Daoy (cell line): ENCODE results near the gene C12orf42. TPM values are rescaled to one million over a fixed set of nuclear protein-coding genes. Genes with fewer than 3 reads are reported as not detected.

ENCODE experiments used
- DNase-seq: peaks from one replicate; pipeline ENCODE4 v3.0.0-alpha.2; 2015; ENCODE audit warnings: low read depth
- total RNA-seq: library from RNA; depleted of rRNA; stranded (reverse); fragments of >200 nt; shearing (Covaris generic); gene quantifications from 2 replicates; pipeline ENCODE4 v1.2.3, GENCODE V29; 2014; rRNA removed

C12orf42 gene
- total RNA-seq = not detected in 2 replicates

DNA sequence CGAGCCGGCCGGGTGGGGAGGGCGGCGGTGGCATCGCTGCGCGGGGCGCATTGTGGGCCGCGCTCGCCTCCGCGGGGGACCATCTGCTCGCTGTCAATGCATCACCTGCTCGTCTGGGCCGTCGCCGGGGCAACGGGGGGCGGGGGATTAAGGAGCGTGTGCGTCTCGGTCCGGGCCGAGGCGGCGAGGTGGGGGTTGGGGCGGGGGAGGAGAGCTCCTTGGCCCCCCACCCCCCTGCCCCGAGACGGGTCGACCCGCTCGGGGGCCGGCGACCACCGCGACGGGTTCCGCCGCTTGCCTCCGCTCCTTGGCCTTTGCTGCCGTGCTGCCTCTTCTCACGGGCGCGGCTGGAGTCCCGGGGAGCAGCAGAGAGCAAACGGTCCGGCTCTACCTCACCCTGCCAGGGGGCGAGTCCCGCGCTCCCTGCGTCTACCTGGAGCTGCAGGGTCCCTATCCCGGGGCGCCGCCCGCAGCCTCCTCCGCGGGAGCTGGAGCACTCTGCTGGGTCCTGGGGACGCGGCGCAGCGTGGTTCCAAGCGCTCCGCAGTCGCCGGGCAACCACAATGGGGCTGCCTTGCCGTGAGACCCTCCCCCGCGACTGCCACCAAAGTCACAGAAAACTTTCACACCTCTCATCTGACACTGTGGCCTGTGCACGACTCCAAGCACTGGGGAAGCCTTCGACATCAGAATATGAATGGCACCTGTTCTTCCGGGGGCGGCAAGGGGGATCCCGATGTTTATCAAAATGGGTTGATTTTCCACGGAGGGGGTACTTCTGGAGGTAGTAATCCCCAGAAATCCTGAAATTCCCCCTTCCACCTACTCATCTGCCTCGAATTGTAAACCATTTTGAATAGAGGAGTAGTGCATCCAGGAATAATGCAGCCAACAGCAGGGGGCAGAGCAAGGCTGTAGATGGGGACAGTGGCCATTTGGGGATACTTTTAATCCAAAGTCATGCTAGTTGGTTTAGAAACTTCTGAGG lies at the start of gene C12orf42:
Gene C12orf42 (minus strand): TSS at position 500 of the 988 bp plus-strand sequence. CDS start 17,542 bp downstream, outside the sequence.
- DNase-seq = peak; percentile 64

DNA sequence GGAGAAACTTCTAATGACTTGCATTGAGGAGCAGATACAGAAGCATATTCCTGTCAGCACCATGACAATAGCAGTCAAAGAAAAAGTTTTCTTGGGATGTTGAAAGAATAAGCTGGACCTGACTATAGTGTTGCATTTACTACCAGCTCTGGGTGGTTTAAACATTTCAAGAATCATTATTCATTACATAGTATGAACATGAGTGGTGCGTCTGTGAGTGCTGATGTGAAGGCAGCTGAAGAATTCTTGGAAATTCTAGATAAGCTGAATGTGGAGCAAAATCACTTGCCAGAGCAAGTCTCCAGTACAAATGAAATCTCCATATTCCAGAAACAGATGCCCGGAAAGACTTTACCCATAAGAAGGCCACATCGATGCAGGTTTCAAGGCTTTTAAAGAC lies 46.3 kb upstream of the C12orf42 start:
- DNase-seq = no peak

DNA sequence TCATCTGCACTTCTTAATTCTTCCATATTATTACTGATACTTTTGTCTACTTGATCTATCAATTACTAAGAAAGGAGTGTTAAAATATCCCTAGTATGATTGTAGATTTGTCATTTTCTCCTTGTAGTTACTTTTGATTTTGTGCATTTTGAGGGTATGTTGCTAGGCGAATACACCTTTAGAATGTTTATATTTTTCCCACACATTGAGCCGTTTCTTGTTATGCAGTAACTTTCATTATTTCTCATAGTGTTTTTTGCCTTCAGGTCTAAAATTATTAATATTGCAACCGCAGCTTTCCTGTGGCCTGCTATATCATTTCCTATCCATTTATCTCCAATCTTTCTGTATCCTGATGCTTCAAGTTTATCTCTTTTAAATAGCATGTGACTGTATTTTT lies 44.6 kb upstream of the C12orf42 start:
- DNase-seq = no peak

DNA sequence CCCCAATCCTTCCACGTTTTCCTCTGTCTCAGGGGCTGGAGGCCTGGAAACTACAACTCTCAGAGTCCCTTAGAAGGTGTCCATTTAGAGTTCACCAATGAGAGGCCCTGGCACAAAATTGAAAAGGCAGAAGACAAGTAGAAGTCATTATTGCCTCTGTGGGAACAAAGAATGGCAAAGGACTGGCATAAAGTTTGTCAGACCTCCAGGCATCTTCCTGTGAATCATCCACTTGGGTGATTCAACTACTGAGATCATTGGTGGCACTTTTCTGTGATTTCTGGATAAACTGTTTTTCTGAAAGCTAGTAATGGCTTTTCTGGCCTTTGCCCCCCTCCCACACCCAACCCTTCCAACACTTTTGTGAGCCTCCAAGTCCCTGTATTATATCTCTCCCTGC lies 42.6 kb upstream of the C12orf42 start:
- peak; percentile 63 for DNase-seq

DNA sequence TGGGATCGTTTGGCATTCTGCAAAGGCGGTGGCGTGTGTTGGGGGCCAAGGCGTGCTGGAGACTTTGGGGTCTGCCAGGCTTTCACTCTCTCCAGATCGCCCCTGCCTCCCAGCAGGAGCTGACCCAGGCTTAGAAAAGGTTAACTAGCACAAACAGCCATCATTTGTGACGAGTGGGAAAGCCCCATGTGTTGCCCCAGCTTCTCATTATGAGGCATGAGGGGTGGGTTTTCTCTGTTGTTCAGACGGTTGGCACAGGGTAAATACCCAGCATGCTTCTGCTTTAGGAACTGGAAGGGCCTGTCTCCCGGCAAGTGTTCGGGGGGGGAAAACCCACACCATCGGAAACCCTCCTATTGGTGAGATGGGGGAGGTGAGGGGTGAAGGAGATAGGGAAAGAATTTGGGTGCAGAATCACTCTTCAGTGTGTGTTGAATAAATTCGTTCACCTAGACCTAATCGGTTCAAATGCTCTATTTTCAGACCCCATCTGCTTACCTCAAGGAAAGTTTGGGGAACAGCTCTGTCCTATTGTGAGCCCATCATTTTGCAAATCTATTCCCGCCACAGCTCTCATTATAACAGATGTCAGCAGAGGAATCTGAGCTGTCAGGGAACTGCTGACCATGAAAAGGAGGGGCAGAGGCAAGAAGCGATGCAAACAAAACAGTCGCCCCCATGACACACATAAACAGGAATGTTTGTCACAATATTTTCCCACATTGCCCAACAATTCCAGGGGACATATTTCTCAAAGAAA lies 34.7 kb upstream of the C12orf42 start:
- DNase-seq = no peak

DNA sequence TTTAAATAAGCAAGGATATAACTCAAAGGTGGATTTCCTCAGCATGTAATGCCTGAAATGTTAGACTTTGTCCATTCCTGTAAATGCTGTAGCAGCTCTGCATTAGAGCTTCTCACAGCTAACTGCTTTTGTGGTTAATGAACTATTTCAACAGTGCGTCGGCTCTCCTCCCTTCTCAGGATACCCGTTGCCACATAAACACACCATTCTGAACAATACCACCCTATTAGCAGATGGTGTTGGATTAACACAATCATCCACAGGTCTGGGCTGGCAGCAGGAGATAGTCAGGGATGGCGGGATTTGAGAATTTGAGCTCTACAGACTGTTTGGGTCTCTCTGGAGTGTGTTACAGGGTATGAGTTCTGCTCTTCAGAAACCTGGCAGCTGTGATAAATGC lies 33.5 kb upstream of the C12orf42 start:
- no peak for DNase-seq

DNA sequence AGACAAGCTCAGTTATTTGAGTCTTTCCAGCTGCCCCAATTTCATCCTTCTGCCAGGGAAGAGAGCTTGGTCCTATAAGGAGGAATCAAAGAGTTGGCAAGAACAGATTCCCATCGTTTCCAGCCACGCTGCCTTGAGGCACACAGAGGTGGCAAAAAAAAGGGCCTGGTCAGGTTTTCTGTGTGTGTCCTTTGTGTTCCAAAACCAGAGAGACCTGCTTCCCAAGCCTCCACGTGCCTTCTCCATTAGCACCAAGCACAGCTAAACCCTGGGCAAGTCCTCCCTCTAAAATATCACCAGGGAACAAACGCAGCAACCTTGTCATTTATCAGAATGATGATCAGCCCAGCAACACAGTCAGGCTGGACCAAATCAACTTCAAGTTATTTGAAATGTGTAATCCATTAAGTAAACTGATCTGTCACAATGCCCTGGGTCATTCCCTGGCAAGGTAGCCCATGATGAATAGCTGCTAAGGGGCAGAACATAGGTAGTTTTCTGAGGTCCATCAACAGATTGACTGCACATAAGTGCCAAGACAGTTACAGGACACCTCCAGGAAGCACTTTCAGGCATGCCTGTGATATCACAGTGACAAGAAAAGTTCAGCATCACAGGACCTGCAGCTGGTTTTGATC lies 28.6 kb upstream of the C12orf42 start:
- DNase-seq = no peak

DNA sequence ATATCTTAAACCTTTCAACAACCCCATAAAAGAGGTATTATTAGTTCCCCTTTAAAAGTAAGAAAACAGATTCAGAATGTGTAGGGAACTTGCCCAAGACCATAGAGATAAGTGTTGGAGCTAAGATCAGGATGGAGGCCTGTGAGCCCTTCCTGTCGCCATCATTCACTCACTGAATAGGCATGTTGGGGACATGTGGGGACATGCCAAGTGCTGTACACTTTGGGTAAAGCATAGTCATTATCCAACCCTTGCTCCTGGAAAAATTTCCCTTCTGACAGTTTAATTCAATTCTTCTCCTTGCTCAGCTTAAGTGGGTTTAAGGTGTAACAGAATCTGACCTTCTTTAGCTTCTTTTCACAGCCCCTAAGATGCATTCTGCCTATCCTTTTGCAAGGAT lies 28.0 kb upstream of the C12orf42 start:
- DNase-seq = no peak

DNA sequence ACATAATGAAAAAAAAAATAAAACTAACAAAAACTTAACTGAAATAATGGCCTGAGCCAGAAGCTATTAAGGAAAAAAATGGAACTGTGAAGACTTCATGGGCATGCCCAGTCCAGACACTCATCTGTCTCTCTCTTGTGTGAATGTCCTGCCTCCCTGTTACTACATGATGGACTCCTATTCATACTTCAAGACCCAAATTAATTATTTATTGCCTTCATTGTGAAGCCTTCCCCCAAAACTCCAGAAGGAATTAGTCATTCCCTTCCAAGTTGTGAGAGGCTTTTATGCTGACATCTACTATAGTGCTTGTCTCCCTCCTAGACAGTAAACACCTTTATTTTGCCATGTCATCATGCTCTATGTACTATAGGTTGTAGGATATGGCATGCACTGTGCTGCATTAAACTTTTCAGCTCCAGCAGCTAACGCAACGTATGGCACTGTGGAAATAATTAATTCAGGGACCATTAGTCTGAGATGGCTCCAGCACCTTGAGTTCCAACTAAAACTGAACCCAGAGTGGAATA lies 25.0 kb upstream of the C12orf42 start:
- DNase-seq = no peak

DNA sequence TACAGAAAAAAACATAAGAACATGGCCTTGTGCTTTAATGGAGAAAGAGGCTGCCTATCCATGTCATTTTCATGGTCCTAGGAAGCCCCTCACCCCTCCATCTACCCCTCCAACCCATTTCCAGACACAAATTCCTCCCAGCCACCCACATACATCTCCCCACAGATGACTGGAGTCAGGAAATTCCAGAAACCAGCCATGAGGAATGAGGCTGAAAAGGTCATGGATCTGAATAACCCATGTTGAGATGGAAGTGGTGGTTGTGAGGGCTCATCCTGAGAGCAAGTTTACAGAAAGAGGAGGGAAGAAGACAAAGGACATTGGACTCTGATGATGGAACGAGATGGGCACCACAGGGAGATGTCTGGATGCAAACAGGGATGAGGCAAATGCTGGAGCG lies 23.9 kb upstream of the C12orf42 start:
- no peak for DNase-seq

DNA sequence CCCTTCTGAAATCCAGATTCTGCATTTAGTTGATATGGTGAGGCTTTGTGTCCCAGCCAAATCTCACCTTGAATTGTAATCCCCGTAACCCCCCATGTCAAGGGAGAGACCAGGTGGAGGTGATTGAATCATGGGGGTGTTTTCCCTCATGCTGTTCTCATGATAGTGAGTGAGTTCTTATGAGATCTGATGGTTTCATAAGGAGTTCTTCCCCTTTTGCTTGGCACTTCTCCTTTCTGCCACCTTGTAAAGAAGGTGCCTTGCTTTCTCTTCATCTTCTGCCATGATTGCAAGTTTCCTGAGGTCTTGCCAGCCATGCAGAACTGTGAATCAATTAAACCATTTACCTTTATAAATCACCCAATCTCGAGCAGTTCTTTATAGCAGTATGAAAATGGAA lies 23.1 kb upstream of the C12orf42 start:
- no peak for DNase-seq

DNA sequence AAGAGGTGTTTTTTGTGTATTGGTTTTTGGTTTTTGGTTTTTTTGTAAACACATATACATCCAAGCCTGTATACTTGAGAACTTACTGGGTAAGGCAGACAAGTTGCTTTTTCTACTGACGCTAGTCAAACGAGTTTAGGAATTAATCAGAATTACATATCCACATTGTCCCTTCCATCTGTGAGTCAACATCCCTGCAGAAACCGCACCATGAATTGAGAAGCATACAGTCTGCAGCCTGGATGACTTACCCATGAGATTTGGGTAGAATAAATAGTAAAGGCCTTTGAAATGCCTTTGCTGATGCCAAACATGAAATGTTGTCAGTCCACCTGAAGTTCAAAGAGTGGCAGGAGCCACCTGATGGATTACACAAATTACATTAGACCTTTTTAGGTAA lies 21.4 kb upstream of the C12orf42 start:
- no peak for DNase-seq

DNA sequence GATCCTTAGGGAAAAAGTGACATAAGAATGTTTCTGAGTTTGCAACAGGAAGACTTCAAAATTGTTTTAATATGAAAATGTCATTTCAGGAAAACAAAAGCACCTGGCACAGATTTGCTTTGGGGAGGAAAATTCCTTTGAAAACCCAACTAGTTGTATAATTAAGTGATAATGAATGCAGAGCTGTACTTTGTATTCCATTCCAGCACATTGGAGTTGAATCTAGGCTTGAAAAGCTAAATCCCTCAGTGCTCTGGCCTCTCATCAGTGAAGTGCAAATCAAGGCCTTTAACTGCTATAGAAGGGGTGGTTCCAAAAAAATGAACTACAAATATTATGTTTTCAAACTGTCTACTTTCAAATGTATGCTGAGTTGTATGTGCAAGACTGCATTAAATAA lies 19.6 kb upstream of the C12orf42 start:
- no peak for DNase-seq

DNA sequence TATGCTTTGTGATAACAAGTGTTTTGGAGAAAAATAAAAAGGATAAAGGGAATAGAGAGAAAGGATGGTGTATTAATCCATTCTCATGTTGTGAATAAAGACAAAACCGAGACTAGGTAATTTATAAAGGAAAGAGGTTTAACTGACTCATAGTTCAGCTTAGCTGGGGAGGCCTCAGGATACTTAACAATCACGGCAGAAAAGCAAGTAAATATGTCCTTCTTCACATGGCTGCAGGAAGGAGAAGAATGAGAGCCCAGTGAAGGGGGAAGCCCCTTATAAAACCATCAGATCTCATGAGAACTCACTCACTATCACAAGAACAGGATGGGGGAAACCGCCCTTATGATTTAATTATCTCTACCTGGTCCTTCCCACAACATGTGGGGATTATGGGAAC lies 18.1 kb upstream of the C12orf42 start:
- no peak for DNase-seq

DNA sequence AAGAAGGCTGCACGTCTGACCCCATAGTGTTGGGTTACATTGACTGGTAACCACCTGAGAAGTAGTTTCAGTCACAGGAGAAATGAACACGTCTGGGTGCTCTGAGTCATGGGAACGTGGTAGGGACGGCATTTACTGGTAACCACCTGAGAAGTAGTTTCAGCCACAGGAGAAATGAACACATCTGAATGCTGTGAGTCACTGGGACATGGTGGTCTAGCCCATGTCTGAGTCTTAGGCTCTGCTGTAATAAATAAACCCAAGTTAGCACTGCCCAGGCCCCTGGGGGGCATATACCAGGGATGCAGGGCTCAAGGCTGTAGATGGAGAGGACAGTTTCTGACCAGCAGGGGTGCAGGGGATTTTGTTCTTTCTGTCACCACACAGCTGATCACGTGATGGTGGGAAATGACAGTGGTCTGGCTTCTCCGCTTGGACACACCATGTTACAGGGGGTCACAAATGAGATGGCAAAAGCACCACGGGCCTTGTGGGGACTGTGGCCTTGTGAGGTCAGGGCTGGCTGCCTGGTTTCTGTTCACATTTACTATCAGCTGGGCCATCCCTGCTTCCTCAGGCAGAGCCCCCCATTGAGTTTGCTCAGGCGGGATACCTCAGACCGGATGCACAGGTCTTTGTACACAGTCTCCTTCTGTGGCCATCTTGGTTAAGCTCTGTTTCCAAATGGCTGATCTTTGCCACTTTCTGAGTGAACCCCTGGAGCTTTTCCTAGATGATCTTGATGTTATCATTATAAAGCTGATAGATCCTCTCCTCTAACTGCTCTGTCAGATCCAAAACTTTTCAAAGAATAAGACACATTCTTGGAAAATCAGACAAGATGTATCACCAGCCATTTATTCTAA lies 9.8 kb upstream of the C12orf42 start:
- peak; percentile 79 for DNase-seq

DNA sequence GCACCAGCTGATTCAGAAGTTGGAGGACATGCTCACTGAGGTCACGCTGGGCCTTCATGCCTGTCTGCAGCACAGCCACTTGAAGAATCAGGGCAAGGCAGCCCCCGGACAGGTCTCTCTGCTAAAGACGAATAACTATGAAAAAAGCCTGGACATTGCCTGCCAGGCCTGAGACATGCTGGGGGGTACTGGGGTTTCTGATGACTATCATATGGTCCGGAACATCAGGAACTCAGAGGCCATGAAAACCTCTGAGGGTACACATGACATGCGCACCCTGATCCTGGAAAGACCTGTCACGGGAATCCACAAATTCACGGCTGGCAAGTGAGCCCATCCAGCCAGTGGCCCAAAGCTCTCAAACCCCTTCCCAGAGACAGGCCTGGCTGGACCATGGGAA lies 8.8 kb upstream of the C12orf42 start:
- DNase-seq = no peak

DNA sequence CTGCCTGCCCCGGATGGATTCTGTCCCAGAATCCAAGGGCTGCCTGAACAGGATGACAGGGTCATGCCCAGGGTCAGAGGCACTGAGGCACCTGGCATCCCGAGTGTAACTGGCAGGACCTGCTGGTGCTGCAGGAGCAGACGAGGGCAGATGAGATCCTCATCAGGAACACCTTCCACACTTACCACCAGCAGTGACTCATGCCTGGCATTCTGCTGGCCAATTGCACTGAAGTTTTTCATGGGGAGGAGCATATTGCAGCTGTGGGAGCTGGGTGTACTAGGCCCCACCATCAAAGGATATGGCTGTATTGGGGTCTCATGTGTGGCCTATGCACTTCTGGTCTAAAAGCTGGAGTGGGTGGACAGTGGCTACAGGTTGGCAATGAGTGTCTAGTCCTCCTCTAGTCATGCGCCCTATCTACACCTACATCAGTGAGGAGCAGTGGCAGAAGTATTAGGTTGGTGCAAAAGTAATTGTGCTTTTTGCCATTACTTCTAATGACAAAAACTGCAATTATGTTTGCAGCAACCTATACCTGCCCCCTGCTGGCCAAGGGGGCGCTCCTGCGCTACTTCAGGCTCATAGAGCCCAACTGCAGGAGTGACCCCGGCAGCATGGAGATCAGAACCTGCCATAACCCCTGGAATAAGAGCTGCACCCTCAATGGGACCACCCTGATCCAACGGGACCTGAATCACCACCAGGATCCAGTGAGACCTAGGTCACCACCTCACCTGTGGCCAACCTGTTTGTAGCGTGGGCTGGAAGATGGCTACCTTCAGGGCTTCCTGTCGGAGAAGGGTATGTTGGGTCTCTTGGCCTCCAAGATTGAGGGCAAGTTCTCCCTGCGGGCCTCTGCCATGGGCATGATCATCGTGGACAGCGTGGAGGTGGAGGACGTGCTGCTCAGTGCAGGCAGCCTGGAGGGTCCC lies 8.0 kb upstream of the C12orf42 start:
- DNase-seq = peak; percentile 27

DNA sequence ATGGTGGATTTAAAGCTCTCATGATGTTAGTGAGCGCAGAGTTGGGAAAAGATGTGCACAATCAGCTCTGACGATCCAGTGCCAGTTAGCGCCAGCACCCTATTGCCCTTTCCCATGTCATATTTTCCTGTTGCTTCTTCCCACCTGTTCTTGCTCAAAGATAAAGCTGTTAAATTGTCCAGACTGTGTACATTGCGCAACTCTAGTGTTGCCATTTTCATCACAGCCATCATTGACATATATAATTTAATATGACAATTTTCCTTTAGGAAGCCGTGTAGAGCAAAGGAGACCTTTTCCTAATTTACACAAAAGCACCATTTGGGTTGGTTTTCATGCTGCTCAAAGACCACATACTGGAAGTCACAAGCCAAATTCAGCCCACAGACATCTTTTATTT lies 5.7 kb upstream of the C12orf42 start:
- DNase-seq = no peak

DNA sequence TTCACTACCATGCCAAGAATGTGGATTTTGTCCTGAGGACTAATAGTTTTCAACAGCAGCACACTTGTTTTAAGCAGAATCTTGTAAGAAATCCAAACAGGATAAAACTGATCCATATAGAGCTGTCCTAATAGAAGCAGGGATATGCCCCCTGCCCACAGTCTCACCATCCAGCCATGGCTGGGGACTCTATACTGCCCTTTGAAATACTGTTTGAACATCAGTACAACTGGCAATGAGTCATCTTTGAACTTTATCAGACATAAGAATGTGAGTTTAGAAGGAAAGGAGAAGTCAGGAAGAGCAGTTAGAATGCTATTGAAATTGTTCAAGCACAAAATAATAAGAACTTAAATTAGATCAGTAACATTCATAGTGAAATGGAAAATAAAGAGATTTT lies 3.8 kb upstream of the C12orf42 start:
- DNase-seq = no peak

DNA sequence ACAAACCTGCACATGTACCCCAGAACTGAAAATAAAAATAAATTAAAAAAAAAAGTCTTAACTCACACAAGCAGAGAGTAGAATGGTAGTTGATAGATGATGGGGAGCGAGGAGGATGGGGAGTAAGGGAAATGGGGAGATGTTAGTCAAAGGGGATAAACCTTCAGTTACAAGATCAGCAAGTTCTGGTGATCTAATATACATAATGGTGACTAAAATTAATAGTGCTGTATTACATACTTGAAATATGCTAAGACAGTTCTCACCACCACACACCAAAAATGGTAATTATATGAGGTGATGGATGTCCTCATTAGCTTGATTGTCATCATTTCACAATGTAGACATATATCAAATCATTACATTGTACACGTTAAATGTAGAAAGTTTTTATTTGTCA lies 3.2 kb upstream of the C12orf42 start:
- no peak for DNase-seq
